GM21576 (cell line): Measurements from ENCODE around the gene FAM53A.
"Not testable (repeated sequence)": the region's sequence is repeated elsewhere in the genome, so short reads cannot be mapped to it uniquely, and the experiment has no call there.

Experiments
- ATAC-seq: cut with Tn5 transposase; IDR thresholded peaks from one replicate; pipeline ENCODE4 v1.9.1; 2021; ENCODE audit warnings: mild to moderate bottlenecking, moderate library complexity; ENCODE audit not compliant: unreplicated experiment

Gene FAM53A

GRCh38 chr4:1686440-1687036 is 2.4 kb upstream of the FAM53A start:
- no peak for ATAC-seq

- no peak for ATAC-seq
Measured at GRCh38 chr4:1685235-1686150, 1.4 kb upstream of the FAM53A start.

GRCh38 chr4:1684506-1685234 is 557 bp upstream of the FAM53A start:
- ATAC-seq: no peak

- no peak for ATAC-seq
Measured at GRCh38 chr4:1683261-1683735, 815 bp downstream of the FAM53A start.

GRCh38 chr4:1682860-1683259 is 1.3 kb downstream of the FAM53A start:
- ATAC-seq: no peak

- ATAC-seq: no peak
Measured at GRCh38 chr4:1678244-1678643, 5.9 kb downstream of the FAM53A start.

GRCh38 chr4:1676605-1677525 is 7.2 kb downstream of the FAM53A start:
- ATAC-seq: no peak

GRCh38 chr4:1675802-1676137 is 8.3 kb downstream of the FAM53A start:
- ATAC-seq: no peak

- no peak for ATAC-seq
Measured at GRCh38 chr4:1675136-1675801, 8.8 kb downstream of the FAM53A start.

- ATAC-seq: no peak
Measured at GRCh38 chr4:1674682-1675081, 9.4 kb downstream of the FAM53A start.

- ATAC-seq: no peak
Measured at GRCh38 chr4:1673671-1674070, 10.4 kb downstream of the FAM53A start.

GRCh38 chr4:1671011-1671410 is 13.1 kb downstream of the FAM53A start:
- not testable (repeated sequence) for ATAC-seq

GRCh38 chr4:1670279-1670678 is 13.8 kb downstream of the FAM53A start:
- ATAC-seq: no peak

- no peak for ATAC-seq
Measured at GRCh38 chr4:1669850-1670249, 14.3 kb downstream of the FAM53A start.

GRCh38 chr4:1669270-1669669 is 14.8 kb downstream of the FAM53A start:
- no peak for ATAC-seq

GRCh38 chr4:1668488-1668840 is 15.6 kb downstream of the FAM53A start:
- ATAC-seq: no peak

- no peak for ATAC-seq
Measured at GRCh38 chr4:1667273-1667672, 16.8 kb downstream of the FAM53A start.

- ATAC-seq: no peak
Measured at GRCh38 chr4:1666391-1666790, 17.7 kb downstream of the FAM53A start.

- no peak for ATAC-seq
Measured at GRCh38 chr4:1664141-1664540, 20.0 kb downstream of the FAM53A start.

- ATAC-seq: no peak
Measured at GRCh38 chr4:1663549-1663948, 20.6 kb downstream of the FAM53A start.
